Astrocyte of the hippocampus (primary cell): Measurements from ENCODE around the gene TNFRSF21.
"Not testable (repeated sequence)": the region's sequence is repeated elsewhere in the genome, so short reads cannot be mapped to it uniquely, and the experiment has no call there.

ENCODE experiments used
- DNase-seq: peaks from one replicate; pipeline ENCODE4 v3.0.0; 2011; ENCODE audit warnings: low read depth, low spot score

The TNFRSF21 gene

GRCh38 chr6:47321577-47321976, 11.9 kb upstream of the TNFRSF21 start:
- DNase-seq: no peak

- DNase-seq: no peak
These were observed 10.2 kb upstream of the TNFRSF21 start for GRCh38 chr6:47319867-47320266.

- DNase-seq: no peak
These were observed 9.7 kb upstream of the TNFRSF21 start for GRCh38 chr6:47319382-47319781.

- no peak for DNase-seq
These were observed 8.7 kb upstream of the TNFRSF21 start for GRCh38 chr6:47318236-47318989.

- not testable (repeated sequence) for DNase-seq
These were observed 5.5 kb upstream of the TNFRSF21 start for GRCh38 chr6:47315181-47315580.

GRCh38 chr6:47310131-47310480, 401 bp upstream of the TNFRSF21 start:
- DNase-seq: no peak

- DNase-seq: peak; percentile 68
These were observed 984 bp downstream of the TNFRSF21 start for GRCh38 chr6:47308552-47309290.

- peak; percentile 18 for DNase-seq
These were observed 1.5 kb downstream of the TNFRSF21 start for GRCh38 chr6:47308198-47308517.

- no peak for DNase-seq
These were observed 2.1 kb downstream of the TNFRSF21 start for GRCh38 chr6:47307362-47308197.

- no peak for DNase-seq
These were observed 2.8 kb downstream of the TNFRSF21 start for GRCh38 chr6:47306887-47307286.

- no peak for DNase-seq
These were observed 5.8 kb downstream of the TNFRSF21 start for GRCh38 chr6:47303861-47304260.

GRCh38 chr6:47303342-47303741, 6.4 kb downstream of the TNFRSF21 start:
- DNase-seq: no peak

GRCh38 chr6:47302043-47302442, 7.7 kb downstream of the TNFRSF21 start:
- DNase-seq: no peak

- no peak for DNase-seq
These were observed 8.3 kb downstream of the TNFRSF21 start for GRCh38 chr6:47301441-47301840.

GRCh38 chr6:47300417-47300816, 9.3 kb downstream of the TNFRSF21 start:
- DNase-seq: no peak

- DNase-seq: no peak
These were observed 9.7 kb downstream of the TNFRSF21 start for GRCh38 chr6:47299965-47300364.

- DNase-seq: no peak
These were observed 11.2 kb downstream of the TNFRSF21 start for GRCh38 chr6:47298475-47298874.

GRCh38 chr6:47294990-47295389, 14.7 kb downstream of the TNFRSF21 start:
- no peak for DNase-seq

- no peak for DNase-seq
These were observed 16.8 kb downstream of the TNFRSF21 start for GRCh38 chr6:47292944-47293343.

GRCh38 chr6:47292027-47292426, 17.7 kb downstream of the TNFRSF21 start:
- DNase-seq: no peak

GRCh38 chr6:47290124-47290834, 19.4 kb downstream of the TNFRSF21 start:
- DNase-seq: no peak
